Peyer's patch (tissue), 4 donors: ENCODE results near the gene CLEC2D.

ENCODE experiments used
- CTCF ChIP-seq, 6 experiments: fragments of 450-650 bp in 4 of 6; fragments of 200-600 bp in 2 of 6; sonication (generic) in 1 of 6; IDR thresholded peaks; one replicate each; pipeline ENCODE4 v1.5.1; 2017 to 2019; ENCODE audit warnings: antibody characterized with exemption in 6 of 6, mild to moderate bottlenecking in 3 of 6, moderate library complexity in 1 of 6
- POLR2A ChIP-seq, 2 donors: fragments of 450-650 bp; IDR thresholded peaks; one replicate each; pipeline ENCODE4 v1.5.1; 2017; ENCODE audit warnings: antibody characterized with exemption in 2 of 2, mild to moderate bottlenecking in 2 of 2, moderate library complexity in 2 of 2

- TF ChIP-seq CTCF (IDR thresholded peaks at IDR 0.05) (no peak), POLR2A (IDR thresholded peaks at IDR 0.05) (peak in 1 of 2 donors; percentile 53)
Measured at GRCh38 chr12:9647825-9648700, 21.4 kb upstream of the CLEC2D start.
